ENCODE results near the gene VRTN. TPM values are rescaled to one million over a fixed set of nuclear protein-coding genes. Genes with fewer than 3 reads are reported as not detected.
"Not testable (repeated sequence)": the region's sequence is repeated elsewhere in the genome, so short reads cannot be mapped to it uniquely, and the experiment has no call there.

VRTN gene
- total RNA-seq, 1 experiment from 2014 or later = not detected

- DNase-seq (ENCODE audit: low spot score) = no peak
Measured at GRCh38 chr14:74348735-74349463, 628 bp downstream of the VRTN start.

GRCh38 chr14:74349757-74350156 is 1.5 kb downstream of the VRTN start:
- no peak for DNase-seq (ENCODE audit: low spot score)

DNA sequence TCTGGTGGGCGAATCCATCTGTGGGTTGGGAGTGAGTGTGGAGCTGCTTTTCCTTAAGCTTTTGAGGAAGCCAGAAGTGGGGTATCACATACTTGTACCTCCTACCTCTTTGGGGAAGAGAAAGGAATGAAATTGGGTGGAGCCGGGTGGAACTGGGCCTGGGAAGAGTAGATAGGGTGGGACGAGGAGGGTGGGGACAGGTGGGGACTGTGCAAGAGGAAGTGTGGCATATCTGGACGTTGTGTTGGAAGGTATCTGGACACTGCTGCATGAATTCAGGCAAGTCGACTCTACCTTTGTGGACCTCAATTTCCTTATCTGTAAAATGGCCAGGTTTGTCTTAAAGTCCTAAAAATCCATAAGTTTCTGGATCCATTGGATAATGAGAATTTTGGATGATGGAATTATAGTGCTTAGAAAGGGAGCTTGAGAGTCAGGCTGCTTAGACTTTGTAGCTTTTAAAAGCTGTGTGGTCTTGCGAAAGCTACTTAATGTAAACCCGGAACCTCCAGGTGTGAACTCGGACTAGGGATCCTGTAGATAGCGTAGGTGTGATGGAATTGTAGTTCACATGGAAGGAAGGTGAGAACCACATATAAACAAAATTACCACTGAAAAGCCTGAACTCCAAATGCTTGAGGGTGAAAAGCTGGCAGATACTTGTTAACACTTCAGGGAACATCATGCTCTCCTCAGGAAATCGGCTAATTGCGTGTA is 2.1 kb downstream of the VRTN start:
- DNase-seq (ENCODE audit: low spot score) = no peak

GRCh38 chr14:74350928-74351323 is 2.7 kb downstream of the VRTN start:
- DNase-seq (ENCODE audit: low spot score) = no peak

DNA sequence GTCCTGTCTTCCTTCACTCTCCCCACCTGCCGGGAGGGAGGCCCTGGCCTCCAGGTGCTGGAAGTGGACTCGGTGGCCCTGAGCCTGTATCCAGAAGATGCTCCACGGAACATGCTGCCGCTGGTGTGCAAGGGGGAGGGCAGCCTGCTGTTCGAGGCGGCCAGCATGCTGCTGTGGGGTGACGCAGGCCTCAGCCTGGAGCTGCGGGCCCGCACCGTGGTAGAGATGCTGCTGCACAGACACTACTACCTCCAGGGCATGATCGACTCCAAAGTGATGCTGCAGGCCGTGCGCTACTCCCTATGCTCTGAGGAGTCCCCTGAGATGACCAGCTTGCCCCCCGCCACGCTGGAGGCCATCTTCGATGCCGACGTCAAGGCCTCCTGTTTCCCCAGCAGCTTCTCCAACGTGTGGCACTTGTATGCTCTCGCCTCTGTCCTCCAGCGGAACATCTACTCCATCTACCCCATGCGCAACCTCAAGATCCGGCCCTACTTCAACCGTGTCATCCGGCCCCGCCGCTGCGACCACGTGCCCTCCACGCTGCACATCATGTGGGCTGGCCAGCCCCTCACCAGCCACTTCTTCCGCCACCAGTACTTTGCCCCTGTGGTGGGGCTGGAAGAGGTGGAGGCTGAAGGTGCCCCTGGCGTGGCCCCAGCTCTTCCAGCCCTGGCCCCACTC is 8.8 kb downstream of the VRTN start:
- no peak for DNase-seq (ENCODE audit: low spot score)

- no peak for DNase-seq (ENCODE audit: low spot score)
Measured at GRCh38 chr14:74357585-74357984, 9.3 kb downstream of the VRTN start.

- no peak for DNase-seq (ENCODE audit: low spot score)
Measured at GRCh38 chr14:74358176-74358829, 10.0 kb downstream of the VRTN start.

DNA sequence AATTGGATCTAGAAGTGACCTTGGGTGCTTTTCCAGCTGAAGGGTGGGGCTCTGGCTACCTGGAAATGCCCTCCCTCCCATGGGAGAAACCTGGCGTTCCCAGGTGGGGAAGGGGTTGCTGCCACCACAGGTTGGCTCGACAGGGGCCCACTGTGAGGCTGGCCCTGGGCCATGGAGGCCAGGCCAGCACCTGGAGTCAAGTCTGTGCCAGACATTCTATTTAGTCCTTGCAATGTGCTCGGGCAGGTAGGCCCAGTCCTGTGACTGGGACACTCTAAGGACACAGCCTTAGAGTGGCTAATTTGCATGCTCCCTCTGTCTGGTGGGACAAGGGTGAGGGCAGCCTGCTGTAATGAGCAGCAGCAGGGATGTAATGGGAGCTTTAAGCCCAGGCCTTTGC is 11.9 kb downstream of the VRTN start:
- DNase-seq (ENCODE audit: low spot score) = no peak

DNA sequence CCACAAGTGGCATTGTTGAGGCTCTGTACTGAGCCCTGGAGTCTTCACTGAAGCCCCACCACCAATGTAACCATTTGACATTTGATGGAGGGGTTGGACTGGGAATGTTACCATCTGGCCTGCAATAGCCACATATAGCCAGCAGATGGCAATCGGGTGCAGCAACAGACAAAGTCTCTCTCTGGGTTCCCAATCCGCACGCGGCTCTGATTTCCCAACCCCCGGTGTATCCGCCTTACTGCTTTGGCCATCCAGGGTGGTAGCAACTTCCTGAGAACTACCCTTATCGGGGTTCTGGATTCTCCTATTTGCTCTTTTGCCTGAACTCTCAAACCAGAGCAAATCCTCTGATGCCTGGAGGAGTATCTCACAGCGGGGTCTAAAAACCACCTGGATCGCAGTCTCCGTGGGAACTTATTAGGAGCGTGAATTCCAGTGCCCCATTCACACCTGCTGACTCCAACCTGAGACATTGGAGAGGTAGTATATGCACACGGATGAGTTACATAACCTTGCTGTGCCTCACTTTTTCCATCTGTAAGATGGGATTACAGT is 14.2 kb downstream of the VRTN start:
- peak; percentile 54 for DNase-seq (ENCODE audit: low spot score)

GRCh38 chr14:74364271-74364880 is 16.1 kb downstream of the VRTN start:
- DNase-seq (ENCODE audit: low spot score) = no peak

DNA sequence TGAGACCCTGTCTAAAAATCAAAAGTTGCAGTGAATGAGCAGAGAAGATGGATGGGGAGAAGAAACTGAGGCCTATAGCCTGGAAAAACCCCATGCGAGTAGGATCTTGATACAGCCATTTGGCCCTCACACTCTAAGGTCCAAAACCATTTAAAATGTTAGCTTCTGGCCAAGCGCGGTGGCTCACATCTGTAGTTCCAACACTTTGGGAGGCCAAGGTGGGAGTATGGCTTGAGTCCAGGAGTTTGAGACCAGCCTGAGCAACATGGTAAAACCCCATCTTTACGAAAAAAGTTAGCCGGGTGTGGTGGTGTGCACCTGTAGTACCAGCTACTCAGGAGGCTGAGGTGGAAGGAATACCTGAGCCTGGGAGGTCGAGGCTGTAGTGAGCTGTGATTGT is 19.8 kb downstream of the VRTN start:
- DNase-seq (ENCODE audit: low spot score) = no peak

DNA sequence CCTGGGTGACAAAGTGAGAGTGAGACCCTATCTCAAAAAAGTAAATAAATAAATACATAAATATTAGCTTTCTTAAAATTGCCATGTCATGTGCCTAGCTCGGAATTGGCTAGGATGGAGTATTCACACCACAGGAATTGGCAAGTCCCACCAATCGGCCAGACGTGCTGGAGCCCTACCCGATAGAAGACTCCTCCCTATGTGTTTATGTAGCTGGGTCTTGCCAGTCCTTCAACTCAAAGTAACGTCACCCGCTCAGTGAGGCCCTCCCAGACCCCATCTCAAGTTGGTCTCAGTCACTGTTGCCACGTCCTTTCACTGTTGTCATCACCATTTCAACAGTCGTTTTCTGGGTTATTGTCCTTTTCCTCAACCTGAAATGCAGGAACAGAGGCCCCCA is 20.2 kb downstream of the VRTN start:
- DNase-seq (ENCODE audit: low spot score) = no peak

DNA sequence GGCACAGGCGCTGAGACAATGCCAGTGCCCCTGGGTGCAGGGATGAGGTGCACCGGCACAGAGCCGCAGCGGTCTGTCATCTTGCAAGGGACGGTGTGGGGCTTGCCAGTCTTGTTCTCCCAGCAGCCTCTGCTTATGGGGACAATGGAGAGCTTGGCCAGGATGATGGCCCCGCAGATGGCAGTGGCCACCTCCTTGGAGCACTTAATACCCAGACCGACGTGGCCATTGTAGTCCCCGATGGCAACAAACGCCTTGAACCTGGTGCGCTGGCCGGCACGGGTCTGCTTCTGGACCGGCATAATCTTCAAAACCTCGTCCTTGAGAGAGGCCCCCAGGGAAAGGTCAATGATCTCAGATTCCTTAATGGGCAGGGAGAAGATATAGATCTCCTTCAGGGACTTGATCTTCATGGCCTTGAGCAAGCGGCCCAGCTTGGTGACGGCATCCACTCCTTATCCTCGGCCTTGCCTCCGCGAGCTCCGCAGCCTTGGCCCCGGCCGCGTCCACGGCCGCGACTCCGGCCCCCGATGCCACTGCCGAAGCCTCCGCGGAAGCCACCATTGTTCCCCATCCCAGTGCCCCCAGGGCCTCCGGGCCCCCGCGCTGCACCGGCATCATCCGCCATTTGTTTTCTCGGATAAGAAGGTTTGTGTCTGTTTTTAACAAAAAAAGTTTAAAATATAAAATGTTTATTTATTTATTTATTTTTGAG is 29.9 kb downstream of the VRTN start:
- DNase-seq (ENCODE audit: low spot score) = no peak

DNA sequence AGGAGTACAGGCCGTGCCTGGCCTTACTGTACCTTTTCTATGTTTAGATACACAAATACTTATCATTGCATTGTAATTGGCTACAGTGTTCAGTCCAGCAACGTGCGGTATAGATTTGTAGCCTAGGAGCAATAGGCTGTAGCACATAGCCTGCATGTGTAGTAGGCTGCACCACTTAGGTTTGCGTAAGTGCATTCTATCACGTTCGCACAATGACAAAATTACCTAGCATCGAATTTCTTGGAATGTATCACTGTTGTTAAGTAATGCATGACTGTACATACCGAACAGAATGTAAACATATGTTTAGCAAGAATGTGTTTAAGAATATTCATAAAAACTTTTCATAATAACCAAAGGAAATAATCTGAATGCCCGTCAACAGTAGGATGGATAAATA is 31.9 kb downstream of the VRTN start:
- no peak for DNase-seq (ENCODE audit: low spot score)

DNA sequence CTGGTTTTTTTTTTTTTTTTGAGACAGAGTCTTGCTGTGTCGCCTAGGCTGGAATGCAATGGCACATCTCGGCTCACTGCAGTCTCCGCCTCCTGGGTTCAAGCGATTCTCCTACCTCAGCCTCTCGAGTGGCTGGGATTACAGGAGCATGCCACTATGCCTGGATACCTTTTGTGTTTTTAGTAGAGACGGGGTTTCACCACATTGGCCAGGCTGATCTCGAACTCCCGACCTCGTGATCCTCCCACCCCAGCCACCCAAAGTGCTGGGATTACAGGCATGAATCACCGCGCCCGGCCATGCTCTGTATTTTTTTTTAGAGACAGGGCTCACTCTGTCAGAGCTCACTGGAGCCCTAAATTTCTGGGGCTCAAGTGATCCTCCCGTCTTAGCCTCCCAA is 32.6 kb downstream of the VRTN start:
- DNase-seq (ENCODE audit: low spot score) = no peak

DNA sequence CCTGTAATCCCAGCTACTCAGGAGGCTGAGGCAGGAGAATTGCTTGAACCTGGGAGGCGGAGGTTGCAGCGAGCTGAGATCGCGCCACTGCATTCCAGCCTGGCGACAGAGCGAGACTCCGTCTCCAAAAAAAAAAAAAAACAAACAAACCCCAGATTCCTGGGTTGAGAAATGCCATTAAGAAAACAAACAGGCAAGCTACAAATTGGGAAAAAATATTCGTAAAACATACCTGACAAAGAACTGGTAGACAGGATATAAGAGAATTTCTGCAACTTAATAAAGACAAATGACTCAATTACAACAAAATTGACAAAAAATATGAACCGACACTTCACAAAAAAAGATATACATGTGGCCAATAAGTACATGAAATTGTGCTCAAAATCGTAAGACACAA is 33.3 kb downstream of the VRTN start:
- not testable (repeated sequence) for DNase-seq (ENCODE audit: low spot score)

GRCh38 chr14:74382231-74382630 is 34.0 kb downstream of the VRTN start:
- no peak for DNase-seq (ENCODE audit: low spot score)

DNA sequence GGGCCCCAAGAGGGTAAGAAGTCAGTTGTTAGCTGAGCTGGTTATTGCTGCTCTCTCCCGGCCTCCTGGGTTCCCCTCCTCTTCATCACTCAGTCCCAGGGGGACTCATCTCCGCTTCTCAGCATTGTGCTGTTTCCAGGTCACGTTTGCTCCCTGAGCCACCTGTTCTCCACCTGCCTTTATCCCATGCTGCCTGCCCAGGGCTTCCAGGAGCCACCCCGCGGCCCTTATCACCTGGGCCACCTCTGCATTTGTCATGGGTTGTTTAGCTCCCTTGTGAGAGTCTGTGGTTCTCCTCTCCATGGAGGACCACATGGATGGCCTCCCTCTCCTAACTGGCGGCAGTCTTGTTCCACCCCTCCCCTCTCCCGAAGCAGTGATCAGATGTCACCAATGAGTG is 41.7 kb downstream of the VRTN start:
- no peak for DNase-seq (ENCODE audit: low spot score)

DNA sequence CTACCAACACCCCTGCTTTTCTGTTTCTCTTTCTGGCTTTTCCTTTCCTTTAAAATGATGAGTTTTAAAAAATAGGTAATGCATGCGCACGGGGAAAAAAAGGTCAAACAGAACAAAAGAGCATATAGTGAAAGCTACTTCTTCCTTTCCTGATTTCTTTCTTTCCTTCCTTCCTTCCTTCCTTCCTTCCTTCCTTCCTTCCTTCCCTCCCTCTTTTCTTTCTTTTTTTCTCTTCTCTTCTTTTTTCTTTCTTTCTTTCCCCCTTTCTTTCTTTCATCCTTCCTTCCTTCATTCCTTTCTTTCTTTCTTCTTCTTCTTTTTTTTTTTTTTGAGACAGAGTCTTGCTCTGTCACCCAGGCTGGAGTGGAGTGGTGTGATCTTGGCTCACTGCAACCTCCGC is 42.2 kb downstream of the VRTN start:
- DNase-seq (ENCODE audit: low spot score) = not testable (repeated sequence)

DNA sequence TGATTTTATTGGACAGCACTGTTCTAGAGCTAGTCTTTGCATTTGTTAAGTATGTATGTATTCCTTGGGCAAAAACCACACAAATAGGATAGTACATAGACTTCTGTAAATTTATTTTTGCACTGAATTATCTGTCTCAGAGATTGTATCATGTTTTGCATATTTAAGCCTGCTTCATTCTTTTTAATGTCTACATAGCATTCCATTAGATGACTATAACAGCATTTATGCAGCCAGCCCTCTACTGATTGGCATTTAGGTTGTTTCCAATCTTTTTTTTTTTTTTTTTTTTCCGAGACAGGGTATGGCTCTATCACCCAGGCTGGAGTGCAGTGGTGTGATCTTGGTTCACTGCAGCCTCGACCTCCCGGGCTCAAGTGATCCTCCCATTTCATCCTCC is 43.2 kb downstream of the VRTN start:
- DNase-seq (ENCODE audit: low spot score) = no peak
